WTC11 (cell line): ENCODE results near the gene KEAP1. TPM values are rescaled to one million over a fixed set of nuclear protein-coding genes. Genes with fewer than 3 reads are reported as not detected.

Experiments
- ATAC-seq: fragments of 200-7000 bp; cut with Tn5 transposase; 2 replicates; pipeline ENCODE4 v1.10.0; 2021; ENCODE audit warnings: mild to moderate bottlenecking, moderate library complexity
- CTCF ChIA-PET: fragments of 300-600 bp; sonication (Branson Sonifier 250); formaldehyde crosslinking; loops from one replicate; lab custom pipeline; 2021; ENCODE audit warnings: antibody characterized with exemption; lab: Charles Lee
- POLR2A ChIA-PET: fragments of 350-600 bp; sonication (Branson Sonifier 250); formaldehyde crosslinking; loops from one replicate; lab custom pipeline; 2021; ENCODE audit warnings: antibody characterized with exemption; lab: Charles Lee
- DNase-seq: peaks from one replicate; pipeline ENCODE4 v3.0.0; 2021; ENCODE audit warnings: low spot score
- H3K27ac Mint-ChIP-seq: 2 replicates; pipeline ENCODE4 v1.8.0; 2021; ENCODE audit warnings: mixed read lengths
- H3K27me3 Mint-ChIP-seq: 2 replicates; pipeline ENCODE4 v1.8.0; 2021; ENCODE audit warnings: low read depth, mild to moderate bottlenecking, moderate library complexity, mixed read lengths
- H3K36me3 Mint-ChIP-seq: 2 replicates; pipeline ENCODE4 v1.8.0; 2021; ENCODE audit warnings: mixed read lengths
- H3K4me1 Mint-ChIP-seq: 2 replicates; pipeline ENCODE4 v1.8.0; 2022; ENCODE audit warnings: mixed read lengths
- H3K4me3 Mint-ChIP-seq: 2 replicates; pipeline ENCODE4 v1.8.0; 2021; ENCODE audit warnings: mild to moderate bottlenecking, moderate library complexity, mixed read lengths
- H3K9me3 Mint-ChIP-seq: 2 replicates; pipeline ENCODE4 v1.8.0; 2021; ENCODE audit warnings: mixed read lengths
- CBFB ChIP-seq: sonication (generic); formaldehyde crosslinking; IDR thresholded peaks from 2 replicates; pipeline ENCODE4 v1.8.1; 2022; ENCODE audit warnings: mild to moderate bottlenecking, low read depth, missing genetic modification reagents
- ELF4 ChIP-seq: sonication (generic); formaldehyde crosslinking; IDR thresholded peaks from 2 replicates; pipeline ENCODE4 v1.8.1; 2022; ENCODE audit warnings: low read depth, mild to moderate bottlenecking, moderate library complexity, missing genetic modification reagents
- FOXK1 ChIP-seq: sonication (generic); formaldehyde crosslinking; IDR thresholded peaks from 2 replicates; pipeline ENCODE4 v1.8.0; 2022; ENCODE audit warnings: mild to moderate bottlenecking, moderate library complexity, missing genetic modification reagents
- NFATC4 ChIP-seq: fragments of 250-450 bp; sonication (Bioruptor Pico); IDR thresholded peaks from 2 replicates; pipeline ENCODE4 v1.9.0; 2021; ENCODE audit warnings: mild to moderate bottlenecking
- NFE2L1 ChIP-seq: sonication (generic); formaldehyde crosslinking; IDR thresholded peaks from 2 replicates; pipeline ENCODE4 v1.8.1; 2023; ENCODE audit warnings: missing genetic modification reagents
- SMAD3 ChIP-seq: sonication (generic); formaldehyde crosslinking; IDR thresholded peaks from 2 replicates; pipeline ENCODE4 v1.8.0; 2022; ENCODE audit warnings: missing genetic modification reagents, mild to moderate bottlenecking, borderline replicate concordance
- SP1 ChIP-seq: sonication (generic); formaldehyde crosslinking; conservative IDR thresholded peaks from 2 replicates; pipeline ENCODE4 v1.8.1; 2022; ENCODE audit warnings: missing genetic modification reagents
- ZNF121 ChIP-seq: sonication (generic); formaldehyde crosslinking; IDR thresholded peaks from 2 replicates; pipeline ENCODE4 v1.8.0; 2023; ENCODE audit warnings: missing genetic modification reagents
- ZNF263 ChIP-seq: sonication (generic); formaldehyde crosslinking; IDR thresholded peaks from 2 replicates; pipeline ENCODE4 v1.8.1; 2022; ENCODE audit warnings: low read depth, mild to moderate bottlenecking, moderate library complexity, missing genetic modification reagents
- ZNF671 ChIP-seq: fragments of 250-450 bp; sonication (Bioruptor Pico); IDR thresholded peaks from 2 replicates; pipeline ENCODE4 v1.8.0; 2021; ENCODE audit warnings: mild to moderate bottlenecking
- total RNA-seq: library from RNA; stranded (reverse); gene quantifications from 3 replicates; pipeline ENCODE4 v1.2.3, GENCODE V29; 2021
- TF ChIP-seq, protein P1 (sequence below): sonication (generic); formaldehyde crosslinking; IDR thresholded peaks from 2 replicates; pipeline ENCODE4 v1.8.0; 2022; ENCODE audit warnings: mild to moderate bottlenecking, missing genetic modification reagents
- TF ChIP-seq, protein P2 (sequence below): sonication (generic); formaldehyde crosslinking; IDR thresholded peaks from 2 replicates; pipeline ENCODE4 v1.8.1; 2023; ENCODE audit warnings: mild to moderate bottlenecking, missing genetic modification reagents, moderate library complexity
- TF ChIP-seq, protein P3 (sequence below): fragments of 250-450 bp; sonication (Bioruptor Pico); IDR thresholded peaks from 2 replicates; pipeline ENCODE4 v1.9.0; 2021; ENCODE audit warnings: mild to moderate bottlenecking
- TF ChIP-seq, protein P4 (sequence below): sonication (generic); formaldehyde crosslinking; IDR thresholded peaks from 2 replicates; pipeline ENCODE4 v1.8.0; 2022; ENCODE audit warnings: mild to moderate bottlenecking, missing genetic modification reagents
- TF ChIP-seq, protein P5 (sequence below): sonication (generic); formaldehyde crosslinking; IDR thresholded peaks from 2 replicates; pipeline ENCODE4 v1.8.0; 2022; ENCODE audit warnings: mild to moderate bottlenecking, missing genetic modification reagents
- TF ChIP-seq, protein P6 (sequence below): sonication (generic); formaldehyde crosslinking; IDR thresholded peaks from 2 replicates; pipeline ENCODE4 v1.8.0; 2023; ENCODE audit warnings: missing genetic modification reagents, mild to moderate bottlenecking, borderline replicate concordance
- TF ChIP-seq, protein P7 (sequence below): sonication (generic); formaldehyde crosslinking; conservative IDR thresholded peaks from 2 replicates; pipeline ENCODE4 v1.8.1; 2023; ENCODE audit warnings: mild to moderate bottlenecking, low read depth, missing genetic modification reagents, moderate library complexity

KEAP1 gene
- total RNA-seq, 1 experiment from 2014 or later = 68.7 TPM

DNA sequence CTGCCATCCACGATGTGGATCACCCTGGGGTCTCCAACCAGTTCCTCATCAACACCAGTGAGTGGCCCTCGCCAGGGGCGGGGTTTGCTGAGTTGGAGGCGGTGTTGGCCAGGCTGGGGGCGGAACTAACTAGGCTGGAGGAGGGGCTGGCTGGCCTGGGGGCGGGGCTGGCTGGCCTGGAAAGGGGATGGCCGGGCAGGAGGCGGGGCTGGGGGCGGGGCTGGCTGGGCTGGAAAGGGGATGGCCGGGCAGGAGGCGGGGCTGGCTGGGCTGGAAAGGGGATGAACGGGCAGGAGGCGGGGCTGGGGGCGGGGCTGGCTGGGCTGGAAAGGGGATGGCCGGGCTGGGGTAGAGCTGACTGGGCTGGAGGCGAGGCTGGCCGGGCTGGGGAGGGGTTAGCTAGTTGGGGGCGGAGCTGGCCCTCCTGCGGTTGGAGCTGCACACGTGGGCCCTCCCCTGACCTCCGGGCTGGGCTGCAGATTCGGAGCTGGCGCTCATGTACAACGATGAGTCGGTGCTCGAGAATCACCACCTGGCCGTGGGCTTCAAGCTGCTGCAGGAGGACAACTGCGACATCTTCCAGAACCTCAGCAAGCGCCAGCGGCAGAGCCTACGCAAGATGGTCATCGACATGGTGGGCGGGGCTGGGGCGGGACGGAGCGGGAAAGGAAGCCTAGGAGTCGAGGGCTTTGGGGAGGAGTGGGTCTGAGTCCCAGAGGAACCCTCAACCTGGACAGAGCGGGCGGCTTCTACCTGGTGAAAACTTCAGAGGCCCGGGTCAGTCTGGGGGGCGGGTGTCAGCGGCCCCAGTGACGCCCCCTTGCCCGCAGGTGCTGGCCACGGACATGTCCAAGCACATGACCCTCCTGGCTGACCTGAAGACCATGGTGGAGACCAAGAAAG lies 41.9 kb downstream of the KEAP1 start:
- Mint-ChIP-seq H3K27ac (peak overlapping the region; percentile 95; the same call in 1 of the 2 replicates), H3K27me3 (peaks cover 19% of the 10 kb centered on the region), H3K9me3 (no peaks in the 10 kb centered on the region), H3K4me3 (peak overlapping the region; percentile 69), H3K4me1 (peaks cover 3% of the 10 kb centered on the region; the same call in 1 of the 2 replicates)
- ATAC-seq (peak; percentile 96), DNase-seq (peak; percentile 99)
- CTCF ChIA-PET = interaction anchor here (0.6 to 2.1 kb wide), 18 partner anchors 15 to 481 kb away, joined by 3 to 16 read pairs (median 4); partner anchors contain the start of genes PDE4A and PPAN
- no peak for TF ChIP-seq NFATC4
- no peak for TF ChIP-seq NFE2L1 (CRISPR knock-in tag)
- TF ChIP-seq, protein P1, sequence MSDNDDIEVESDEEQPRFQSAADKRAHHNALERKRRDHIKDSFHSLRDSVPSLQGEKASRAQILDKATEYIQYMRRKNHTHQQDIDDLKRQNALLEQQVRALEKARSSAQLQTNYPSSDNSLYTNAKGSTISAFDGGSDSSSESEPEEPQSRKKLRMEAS (CRISPR knock-in tag) = peak; percentile 66; the same call in 1 of the 2 replicates
- TF ChIP-seq, protein P2, sequence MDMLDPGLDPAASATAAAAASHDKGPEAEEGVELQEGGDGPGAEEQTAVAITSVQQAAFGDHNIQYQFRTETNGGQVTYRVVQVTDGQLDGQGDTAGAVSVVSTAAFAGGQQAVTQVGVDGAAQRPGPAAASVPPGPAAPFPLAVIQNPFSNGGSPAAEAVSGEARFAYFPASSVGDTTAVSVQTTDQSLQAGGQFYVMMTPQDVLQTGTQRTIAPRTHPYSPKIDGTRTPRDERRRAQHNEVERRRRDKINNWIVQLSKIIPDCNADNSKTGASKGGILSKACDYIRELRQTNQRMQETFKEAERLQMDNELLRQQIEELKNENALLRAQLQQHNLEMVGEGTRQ (CRISPR knock-in tag) = peak; percentile 80
- TF ChIP-seq ELF4 (CRISPR knock-in tag) = no peak
- no peak for TF ChIP-seq CBFB (CRISPR knock-in tag)
- no peak for TF ChIP-seq ZNF671
- TF ChIP-seq SP1 (CRISPR knock-in tag) = peak; percentile 62; the same call in 1 of the 2 replicates
- TF ChIP-seq, protein P3, sequence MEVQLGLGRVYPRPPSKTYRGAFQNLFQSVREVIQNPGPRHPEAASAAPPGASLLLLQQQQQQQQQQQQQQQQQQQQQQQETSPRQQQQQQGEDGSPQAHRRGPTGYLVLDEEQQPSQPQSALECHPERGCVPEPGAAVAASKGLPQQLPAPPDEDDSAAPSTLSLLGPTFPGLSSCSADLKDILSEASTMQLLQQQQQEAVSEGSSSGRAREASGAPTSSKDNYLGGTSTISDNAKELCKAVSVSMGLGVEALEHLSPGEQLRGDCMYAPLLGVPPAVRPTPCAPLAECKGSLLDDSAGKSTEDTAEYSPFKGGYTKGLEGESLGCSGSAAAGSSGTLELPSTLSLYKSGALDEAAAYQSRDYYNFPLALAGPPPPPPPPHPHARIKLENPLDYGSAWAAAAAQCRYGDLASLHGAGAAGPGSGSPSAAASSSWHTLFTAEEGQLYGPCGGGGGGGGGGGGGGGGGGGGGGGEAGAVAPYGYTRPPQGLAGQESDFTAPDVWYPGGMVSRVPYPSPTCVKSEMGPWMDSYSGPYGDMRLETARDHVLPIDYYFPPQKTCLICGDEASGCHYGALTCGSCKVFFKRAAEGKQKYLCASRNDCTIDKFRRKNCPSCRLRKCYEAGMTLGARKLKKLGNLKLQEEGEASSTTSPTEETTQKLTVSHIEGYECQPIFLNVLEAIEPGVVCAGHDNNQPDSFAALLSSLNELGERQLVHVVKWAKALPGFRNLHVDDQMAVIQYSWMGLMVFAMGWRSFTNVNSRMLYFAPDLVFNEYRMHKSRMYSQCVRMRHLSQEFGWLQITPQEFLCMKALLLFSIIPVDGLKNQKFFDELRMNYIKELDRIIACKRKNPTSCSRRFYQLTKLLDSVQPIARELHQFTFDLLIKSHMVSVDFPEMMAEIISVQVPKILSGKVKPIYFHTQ (CRISPR knock-in tag) = no peak
- no peak for TF ChIP-seq ZNF263
- TF ChIP-seq SMAD3 (CRISPR knock-in tag) = peak; percentile 29; the same call in 1 of the 2 replicates
- TF ChIP-seq, protein P4, sequence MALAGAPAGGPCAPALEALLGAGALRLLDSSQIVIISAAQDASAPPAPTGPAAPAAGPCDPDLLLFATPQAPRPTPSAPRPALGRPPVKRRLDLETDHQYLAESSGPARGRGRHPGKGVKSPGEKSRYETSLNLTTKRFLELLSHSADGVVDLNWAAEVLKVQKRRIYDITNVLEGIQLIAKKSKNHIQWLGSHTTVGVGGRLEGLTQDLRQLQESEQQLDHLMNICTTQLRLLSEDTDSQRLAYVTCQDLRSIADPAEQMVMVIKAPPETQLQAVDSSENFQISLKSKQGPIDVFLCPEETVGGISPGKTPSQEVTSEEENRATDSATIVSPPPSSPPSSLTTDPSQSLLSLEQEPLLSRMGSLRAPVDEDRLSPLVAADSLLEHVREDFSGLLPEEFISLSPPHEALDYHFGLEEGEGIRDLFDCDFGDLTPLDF (CRISPR knock-in tag) = 0 out of 2 replicates have a peak, but pooled peaks have one; percentile 24
- no peak for TF ChIP-seq FOXK1 (CRISPR knock-in tag)
- TF ChIP-seq, protein P5, sequence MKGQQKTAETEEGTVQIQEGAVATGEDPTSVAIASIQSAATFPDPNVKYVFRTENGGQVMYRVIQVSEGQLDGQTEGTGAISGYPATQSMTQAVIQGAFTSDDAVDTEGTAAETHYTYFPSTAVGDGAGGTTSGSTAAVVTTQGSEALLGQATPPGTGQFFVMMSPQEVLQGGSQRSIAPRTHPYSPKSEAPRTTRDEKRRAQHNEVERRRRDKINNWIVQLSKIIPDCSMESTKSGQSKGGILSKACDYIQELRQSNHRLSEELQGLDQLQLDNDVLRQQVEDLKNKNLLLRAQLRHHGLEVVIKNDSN = peak; percentile 74; the same call in 1 of the 2 replicates
- TF ChIP-seq, all 79 proteins: peak for 6
- no peaks in the 10 kb centered on the region for H3K36me3 Mint-ChIP-seq
- POLR2A ChIA-PET = interaction anchor here (0.8 kb wide), 1 partner anchor 35 kb away, joined by 4 read pairs; no protein-coding TSS in a partner anchor

DNA sequence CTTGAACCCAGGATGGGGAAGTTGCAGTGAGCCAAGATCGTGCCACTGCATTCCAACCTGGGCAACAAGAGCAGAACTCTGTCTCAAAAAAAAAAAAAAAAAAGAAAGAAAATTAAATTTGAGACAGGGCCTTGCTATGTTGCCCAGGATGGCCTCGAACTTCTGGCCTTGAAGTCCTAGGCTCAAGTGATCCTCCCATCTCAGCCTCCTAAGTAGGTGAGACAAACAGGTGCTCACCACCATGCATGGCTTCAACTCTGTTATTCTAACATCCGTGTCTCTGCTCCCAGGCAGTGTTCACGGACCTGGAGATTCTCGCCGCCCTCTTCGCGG lies 42.5 kb downstream of the KEAP1 start:
- Mint-ChIP-seq H3K36me3 (no peaks in the 10 kb centered on the region), H3K9me3 (no peaks in the 10 kb centered on the region), H3K27ac (peak overlapping the region; percentile 95; the same call in 1 of the 2 replicates), H3K4me1 (peaks cover 3% of the 10 kb centered on the region; the same call in 1 of the 2 replicates), H3K4me3 (peak overlapping the region; percentile 39; the same call in 1 of the 2 replicates), H3K27me3 (peaks cover 19% of the 10 kb centered on the region)
- no peak for ATAC-seq
- ChIA-PET CTCF (interaction anchor here (0.9 to 2.1 kb wide), 11 partner anchors 18 to 398 kb away, joined by 3 to 16 read pairs (median 5); partner anchors contain the start of gene PPAN), POLR2A (no interaction called here)
- no peak for DNase-seq
- TF ChIP-seq ZNF263 = no peak
- TF ChIP-seq, protein P6, sequence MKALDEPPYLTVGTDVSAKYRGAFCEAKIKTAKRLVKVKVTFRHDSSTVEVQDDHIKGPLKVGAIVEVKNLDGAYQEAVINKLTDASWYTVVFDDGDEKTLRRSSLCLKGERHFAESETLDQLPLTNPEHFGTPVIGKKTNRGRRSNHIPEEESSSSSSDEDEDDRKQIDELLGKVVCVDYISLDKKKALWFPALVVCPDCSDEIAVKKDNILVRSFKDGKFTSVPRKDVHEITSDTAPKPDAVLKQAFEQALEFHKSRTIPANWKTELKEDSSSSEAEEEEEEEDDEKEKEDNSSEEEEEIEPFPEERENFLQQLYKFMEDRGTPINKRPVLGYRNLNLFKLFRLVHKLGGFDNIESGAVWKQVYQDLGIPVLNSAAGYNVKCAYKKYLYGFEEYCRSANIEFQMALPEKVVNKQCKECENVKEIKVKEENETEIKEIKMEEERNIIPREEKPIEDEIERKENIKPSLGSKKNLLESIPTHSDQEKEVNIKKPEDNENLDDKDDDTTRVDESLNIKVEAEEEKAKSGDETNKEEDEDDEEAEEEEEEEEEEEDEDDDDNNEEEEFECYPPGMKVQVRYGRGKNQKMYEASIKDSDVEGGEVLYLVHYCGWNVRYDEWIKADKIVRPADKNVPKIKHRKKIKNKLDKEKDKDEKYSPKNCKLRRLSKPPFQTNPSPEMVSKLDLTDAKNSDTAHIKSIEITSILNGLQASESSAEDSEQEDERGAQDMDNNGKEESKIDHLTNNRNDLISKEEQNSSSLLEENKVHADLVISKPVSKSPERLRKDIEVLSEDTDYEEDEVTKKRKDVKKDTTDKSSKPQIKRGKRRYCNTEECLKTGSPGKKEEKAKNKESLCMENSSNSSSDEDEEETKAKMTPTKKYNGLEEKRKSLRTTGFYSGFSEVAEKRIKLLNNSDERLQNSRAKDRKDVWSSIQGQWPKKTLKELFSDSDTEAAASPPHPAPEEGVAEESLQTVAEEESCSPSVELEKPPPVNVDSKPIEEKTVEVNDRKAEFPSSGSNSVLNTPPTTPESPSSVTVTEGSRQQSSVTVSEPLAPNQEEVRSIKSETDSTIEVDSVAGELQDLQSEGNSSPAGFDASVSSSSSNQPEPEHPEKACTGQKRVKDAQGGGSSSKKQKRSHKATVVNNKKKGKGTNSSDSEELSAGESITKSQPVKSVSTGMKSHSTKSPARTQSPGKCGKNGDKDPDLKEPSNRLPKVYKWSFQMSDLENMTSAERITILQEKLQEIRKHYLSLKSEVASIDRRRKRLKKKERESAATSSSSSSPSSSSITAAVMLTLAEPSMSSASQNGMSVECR (CRISPR knock-in tag) = no peak
- TF ChIP-seq, protein P7, sequence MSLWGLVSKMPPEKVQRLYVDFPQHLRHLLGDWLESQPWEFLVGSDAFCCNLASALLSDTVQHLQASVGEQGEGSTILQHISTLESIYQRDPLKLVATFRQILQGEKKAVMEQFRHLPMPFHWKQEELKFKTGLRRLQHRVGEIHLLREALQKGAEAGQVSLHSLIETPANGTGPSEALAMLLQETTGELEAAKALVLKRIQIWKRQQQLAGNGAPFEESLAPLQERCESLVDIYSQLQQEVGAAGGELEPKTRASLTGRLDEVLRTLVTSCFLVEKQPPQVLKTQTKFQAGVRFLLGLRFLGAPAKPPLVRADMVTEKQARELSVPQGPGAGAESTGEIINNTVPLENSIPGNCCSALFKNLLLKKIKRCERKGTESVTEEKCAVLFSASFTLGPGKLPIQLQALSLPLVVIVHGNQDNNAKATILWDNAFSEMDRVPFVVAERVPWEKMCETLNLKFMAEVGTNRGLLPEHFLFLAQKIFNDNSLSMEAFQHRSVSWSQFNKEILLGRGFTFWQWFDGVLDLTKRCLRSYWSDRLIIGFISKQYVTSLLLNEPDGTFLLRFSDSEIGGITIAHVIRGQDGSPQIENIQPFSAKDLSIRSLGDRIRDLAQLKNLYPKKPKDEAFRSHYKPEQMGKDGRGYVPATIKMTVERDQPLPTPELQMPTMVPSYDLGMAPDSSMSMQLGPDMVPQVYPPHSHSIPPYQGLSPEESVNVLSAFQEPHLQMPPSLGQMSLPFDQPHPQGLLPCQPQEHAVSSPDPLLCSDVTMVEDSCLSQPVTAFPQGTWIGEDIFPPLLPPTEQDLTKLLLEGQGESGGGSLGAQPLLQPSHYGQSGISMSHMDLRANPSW = no peak
- 0 out of 2 replicates have a peak, but pooled peaks have one; percentile 61 for TF ChIP-seq ZNF121 (CRISPR knock-in tag)
